ENCODE measurements around the gene VGLL3. TPM values are rescaled to one million over a fixed set of nuclear protein-coding genes. Genes with fewer than 3 reads are reported as not detected.

VGLL3 gene
- total RNA-seq, 2 donors from 2014 or later, result 8.2 to 19.4 TPM

GRCh38 chr3:86961297-86961696 lies 29.7 kb downstream of the VGLL3 start:
- DNase-seq, result no peak
- intact Hi-C loops (cut with DNase I), result no loop called here
- no peak for ATAC-seq

DNA sequence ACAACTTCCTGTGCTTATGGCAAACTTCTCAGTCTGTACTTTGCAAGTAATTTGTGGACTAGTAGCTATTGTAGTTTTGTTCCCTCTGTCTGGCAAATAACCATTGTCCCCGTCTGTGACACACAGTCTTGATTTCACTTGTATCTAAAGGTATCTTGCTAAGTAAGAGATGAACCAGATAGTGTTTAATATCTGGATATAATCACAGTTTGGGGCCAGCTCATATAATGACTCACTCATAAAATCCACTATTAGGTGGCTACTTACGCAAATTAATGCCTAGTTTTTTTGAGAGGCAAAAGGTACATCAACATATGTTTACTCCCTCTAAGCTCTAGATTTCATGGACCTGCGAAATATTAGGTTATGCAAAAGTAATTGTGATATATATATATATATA lies 30.4 kb downstream of the VGLL3 start:
- intact Hi-C loops (cut with DNase I), result no loop called here
- DNase-seq (no peak), ATAC-seq (no peak)

GRCh38 chr3:86958534-86958933 lies 32.4 kb downstream of the VGLL3 start:
- intact Hi-C loops (cut with DNase I), result no loop called here
- ATAC-seq (no peak), DNase-seq (no peak)

GRCh38 chr3:86954747-86955146 lies 36.2 kb downstream of the VGLL3 start:
- DNase-seq, result no peak
- no peak for ATAC-seq
- intact Hi-C loops (cut with DNase I), result no loop called here

DNA sequence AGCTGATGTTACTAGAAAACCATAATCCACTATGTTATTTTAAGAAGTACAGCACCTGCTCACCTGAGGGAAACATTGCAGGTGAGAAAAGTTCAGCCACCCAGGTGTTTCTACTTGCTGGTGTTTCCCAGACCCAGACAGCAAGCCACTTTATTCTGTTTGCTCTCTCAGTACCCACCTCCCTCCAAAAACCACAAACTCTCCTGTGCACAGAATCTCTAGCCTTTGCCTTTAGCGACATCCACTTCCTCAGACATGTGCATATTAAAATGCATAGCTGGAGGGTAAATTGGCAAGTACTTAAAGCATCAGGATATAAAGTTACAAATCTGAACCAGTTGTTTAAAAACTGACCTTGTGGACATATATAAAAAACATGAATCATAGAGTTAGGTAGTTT lies 36.7 kb downstream of the VGLL3 start:
- ATAC-seq, result no peak

GRCh38 chr3:86951322-86951721 lies 39.6 kb downstream of the VGLL3 start:
- ATAC-seq, result peak in 1 of 2 donors; percentile 73
- intact Hi-C loops (cut with DNase I), result no loop called here
- DNase-seq, result no peak

More for the DNA sequence above, 36.7 kb downstream of the VGLL3 start:
- no peak for DNase-seq
- intact Hi-C loops (cut with DNase I), result no loop called here

DNA sequence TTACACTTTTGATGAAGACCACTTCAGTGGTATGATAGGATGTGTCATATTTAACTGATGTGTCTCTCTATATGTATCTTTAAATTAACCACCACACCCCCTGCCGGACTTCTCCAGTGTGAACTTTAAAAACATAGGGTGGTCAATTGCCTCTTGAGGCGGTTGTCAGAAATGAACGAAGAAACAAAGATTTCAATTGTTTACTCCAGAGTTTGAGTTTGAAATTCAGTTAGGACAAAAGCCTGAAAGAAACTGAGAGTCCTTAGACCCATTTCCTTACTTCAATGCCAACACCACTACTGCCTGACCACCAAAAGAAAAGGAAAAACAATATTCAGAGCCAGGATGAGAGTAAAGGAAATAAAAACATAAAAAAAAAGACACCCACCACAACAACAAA lies 40.2 kb downstream of the VGLL3 start:
- intact Hi-C loops (cut with DNase I), result no loop called here
- ATAC-seq (no peak), DNase-seq (no peak)

GRCh38 chr3:86949850-86950249 lies 41.1 kb downstream of the VGLL3 start:
- ATAC-seq (no peak), DNase-seq (no peak)
- intact Hi-C loops (cut with DNase I), result no loop called here

GRCh38 chr3:86948822-86949221 lies 42.1 kb downstream of the VGLL3 start:
- intact Hi-C loops (cut with DNase I), result no loop called here
- no peak for DNase-seq
- peak; percentile 27 to 78 for ATAC-seq

DNA sequence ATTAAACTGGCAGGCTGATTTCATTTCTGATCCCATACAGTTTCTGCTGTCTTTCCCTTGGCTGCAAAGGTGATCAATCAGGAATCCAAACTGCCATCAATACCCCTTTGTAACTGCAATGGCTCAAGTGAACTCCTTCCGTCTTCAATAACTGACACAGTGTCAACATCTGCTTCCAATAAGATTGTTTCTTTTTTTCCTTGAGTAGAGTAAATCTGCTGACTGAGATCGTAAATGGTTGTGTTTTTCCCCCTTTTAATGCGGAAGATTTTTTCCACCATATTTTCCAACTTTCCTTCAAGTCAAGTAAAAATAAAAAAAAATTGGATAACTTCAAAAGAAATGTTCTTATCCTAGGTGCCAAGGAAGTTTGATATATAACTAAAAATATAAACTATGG lies 48.7 kb downstream of the VGLL3 start:
- intact Hi-C loops (cut with DNase I), result no loop called here
- no peak for DNase-seq
- ATAC-seq, result no peak

- peak; percentile 18 to 38 for ATAC-seq
- intact Hi-C loops (cut with DNase I), result no loop called here
- no peak for DNase-seq
These were observed 52.4 kb downstream of the VGLL3 start for GRCh38 chr3:86938416-86939105.

DNA sequence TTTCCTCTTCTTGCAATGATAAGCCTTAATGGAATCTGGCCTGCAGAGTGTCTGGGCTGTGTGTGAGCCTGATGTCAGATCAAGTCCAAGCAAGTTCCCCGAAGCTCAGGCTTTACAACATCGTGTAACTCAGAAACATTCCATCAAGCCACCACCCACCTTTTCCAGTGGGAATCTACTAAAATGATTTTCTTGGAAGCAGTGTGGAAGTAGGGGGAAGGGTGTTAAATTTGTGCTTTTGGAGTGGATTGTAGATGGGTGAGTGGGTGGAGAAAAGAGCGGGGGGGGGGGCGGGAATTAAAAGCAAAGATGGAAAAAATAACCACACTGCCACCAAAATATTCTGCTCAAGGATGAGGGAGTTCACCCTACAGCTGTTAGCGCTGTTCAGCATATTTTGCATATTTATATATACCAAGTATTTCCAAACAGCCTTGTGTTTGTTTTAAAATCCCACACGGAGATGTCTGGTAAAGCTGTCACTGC lies 53.6 kb downstream of the VGLL3 start:
- intact Hi-C loops (cut with DNase I), result no loop called here
- ATAC-seq (peak; percentile 87 to 88), DNase-seq (peak; percentile 29)

DNA sequence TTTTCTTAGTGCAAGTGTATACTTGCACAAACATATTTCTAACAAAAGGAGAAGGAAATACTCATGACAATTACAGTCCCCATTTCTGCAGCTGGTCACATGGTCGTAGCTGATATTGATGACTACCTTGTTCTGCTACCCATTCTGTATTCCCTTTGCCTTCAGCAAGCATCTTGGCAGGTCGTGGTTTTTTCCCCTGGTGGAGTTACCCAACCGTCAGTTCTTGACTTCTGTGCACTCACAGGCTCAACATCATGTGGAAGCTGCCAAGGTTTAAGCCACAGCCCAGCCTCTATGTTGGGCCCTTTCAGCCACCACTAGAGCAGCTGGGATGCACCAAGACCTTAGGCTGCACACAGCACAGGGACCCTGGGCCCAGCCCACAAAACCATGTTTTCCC lies 56.1 kb downstream of the VGLL3 start:
- DNase-seq (no peak), ATAC-seq (no peak)
- intact Hi-C loops (cut with DNase I), result no loop called here

- intact Hi-C loops (cut with DNase I), result no loop called here
- DNase-seq (no peak), ATAC-seq (no peak)
These were observed 60.1 kb downstream of the VGLL3 start for GRCh38 chr3:86930831-86931230.

GRCh38 chr3:86930181-86930580 lies 60.8 kb downstream of the VGLL3 start:
- intact Hi-C loops (cut with DNase I), result no loop called here
- no peak for ATAC-seq
- no peak for DNase-seq

DNA sequence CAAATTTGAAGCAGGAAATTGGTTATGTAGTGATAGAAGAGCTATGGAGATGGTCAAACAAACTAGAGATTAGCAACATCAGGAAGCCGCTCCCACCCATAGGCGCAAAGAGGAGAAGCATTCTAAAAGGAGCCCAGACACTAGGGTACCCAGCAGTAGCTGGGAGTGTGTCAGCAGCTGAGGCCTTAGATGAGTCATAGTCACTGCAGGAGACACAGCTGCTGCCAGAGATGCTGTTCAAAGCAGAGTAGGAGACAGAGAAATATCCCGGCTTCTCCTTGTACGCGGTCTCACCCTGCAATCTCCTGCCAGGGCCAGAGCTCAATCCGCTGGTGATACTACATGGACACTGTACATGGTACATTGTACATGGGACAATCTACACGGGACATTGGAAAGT lies 61.9 kb downstream of the VGLL3 start:
- DNase-seq (no peak), ATAC-seq (no peak)
- intact Hi-C loops (cut with DNase I), result no loop called here

DNA sequence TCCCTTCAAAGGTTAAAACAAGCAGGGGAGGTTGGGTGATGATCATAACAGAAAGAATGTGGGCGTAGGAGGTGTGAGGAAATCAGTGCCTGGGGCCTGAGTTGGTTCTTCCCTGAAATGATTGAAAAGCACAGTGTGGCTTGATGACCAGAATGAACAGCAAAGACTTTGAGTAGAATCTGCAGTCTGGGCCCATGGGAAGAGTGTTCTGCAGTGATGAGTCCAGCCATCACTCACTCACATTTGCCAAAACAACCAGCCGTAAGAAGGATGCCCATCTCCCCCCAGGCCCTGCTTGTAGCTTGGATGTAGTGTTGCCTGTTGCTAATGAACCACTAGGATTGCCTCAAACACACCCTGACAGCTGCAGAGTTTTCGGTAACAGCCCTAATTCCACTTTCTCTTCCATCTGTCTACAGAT lies 67.9 kb downstream of the VGLL3 start:
- DNase-seq (no peak), ATAC-seq (peak in 1 of 2 donors; percentile 93)
- intact Hi-C loops (cut with DNase I), result no loop called here

- peak in 1 of 2 donors; percentile 37 for ATAC-seq
- no peak for DNase-seq
- intact Hi-C loops (cut with DNase I), result no loop called here
These were observed 68.8 kb downstream of the VGLL3 start for GRCh38 chr3:86921971-86922680.

DNA sequence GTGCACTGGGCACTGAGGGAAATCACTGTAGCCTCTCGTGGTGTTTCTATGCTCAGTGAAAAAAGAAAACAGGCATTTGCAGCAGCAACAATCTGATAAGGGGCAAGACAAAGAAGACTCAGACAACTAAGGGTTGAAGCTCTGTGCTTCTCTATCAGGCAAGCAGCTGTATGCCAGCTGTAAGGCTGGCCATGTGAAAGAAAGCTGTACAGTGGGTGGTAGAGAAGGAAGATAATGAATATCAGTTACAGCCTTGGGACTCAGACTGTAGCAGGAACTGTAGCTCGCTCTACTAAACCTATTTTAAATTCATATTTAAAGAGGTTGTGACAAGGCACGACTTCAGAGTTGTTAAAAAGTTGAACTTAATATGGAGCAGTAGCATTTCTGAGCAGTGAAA lies 76.3 kb downstream of the VGLL3 start:
- DNase-seq (no peak), ATAC-seq (peak in 1 of 2 donors; percentile 19)
- intact Hi-C loops (cut with DNase I), result no loop called here

DNA sequence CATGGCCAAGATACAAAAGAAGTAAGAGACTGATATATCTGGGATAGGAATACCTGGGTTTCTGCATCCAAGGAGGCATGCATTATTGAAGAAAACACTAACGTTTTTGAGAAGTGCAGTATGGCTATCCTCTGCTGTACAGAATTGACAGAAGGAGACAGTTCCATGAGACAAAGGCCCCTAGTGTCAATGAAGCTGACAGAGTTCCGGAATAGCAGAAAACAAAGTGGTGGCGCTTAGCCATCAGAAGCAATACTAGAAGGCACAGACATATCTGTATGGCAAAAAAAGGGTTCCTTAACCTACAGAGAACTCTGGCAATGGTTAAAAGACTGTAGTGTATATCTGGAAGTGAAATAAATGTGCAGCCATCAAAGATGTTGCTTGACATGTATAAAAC lies 77.8 kb downstream of the VGLL3 start:
- DNase-seq (no peak), ATAC-seq (no peak)

GRCh38 chr3:86895202-86895601 lies 95.7 kb downstream of the VGLL3 start:
- intact Hi-C loops (cut with DNase I), result no loop called here
- ATAC-seq, result no peak
- no peak for DNase-seq

More for the DNA sequence above, 77.8 kb downstream of the VGLL3 start:
- intact Hi-C loops (cut with DNase I), result no loop called here

Data from left cardiac atrium (tissue), 4 donors.